Muscle layer of duodenum (tissue), 2 donors: ENCODE data around the gene CEP135.
"Not testable (repeated sequence)": the region's sequence is repeated elsewhere in the genome, so short reads cannot be mapped to it uniquely, and the experiment has no call there.

Experiments
- H3K27ac ChIP-seq: one replicate; pipeline ENCODE4 v1.7.0; 2013; ENCODE audit warnings: mild to moderate bottlenecking, low read length
- H3K27me3 ChIP-seq: one replicate; pipeline ENCODE4 v1.7.0; 2013; ENCODE audit warnings: low read depth, mild to moderate bottlenecking, control low read depth, low read length
- H3K36me3 ChIP-seq, 2 donors: one replicate each; pipeline ENCODE4 v1.7.0; 2013; ENCODE audit warnings: low read length in 2 of 2, control low read depth in 1 of 2, mild to moderate bottlenecking in 1 of 2; ENCODE audit not compliant: insufficient read depth in 2 of 2, control insufficient read depth in 1 of 2
- H3K4me1 ChIP-seq, 2 donors: one replicate each; pipeline ENCODE4 v1.7.0; 2013; ENCODE audit warnings: low read length in 2 of 2, mild to moderate bottlenecking in 2 of 2, control low read depth in 1 of 2, moderate library complexity in 1 of 2; ENCODE audit not compliant: insufficient read depth in 2 of 2, control insufficient read depth in 1 of 2
- H3K4me3 ChIP-seq, 2 donors: one replicate each; pipeline ENCODE4 v1.7.0; 2013; ENCODE audit warnings: low read length in 2 of 2, low read depth in 1 of 2, mild to moderate bottlenecking in 1 of 2
- H3K9me3 ChIP-seq, 2 donors: one replicate each; pipeline ENCODE4 v1.7.0; 2013; ENCODE audit warnings: low read length in 2 of 2, control low read depth in 1 of 2, mild to moderate bottlenecking in 1 of 2; ENCODE audit not compliant: control insufficient read depth in 1 of 2
- donor health status: healthy.

The CEP135 gene

GRCh38 chr4:55941881-55942396, 6.8 kb upstream of the CEP135 start:
- no peak overlapping the region for H3K27ac ChIP-seq

GRCh38 chr4:55947254-55947882, 1.4 kb upstream of the CEP135 start:
- Histone ChIP-seq H3K9me3 (no peaks in the 10 kb centered on the region), H3K36me3 (peaks cover 0 to 4% of the 10 kb centered on the region in 2 donors), H3K4me1 (peaks cover 11 to 19% of the 10 kb centered on the region in 2 donors), H3K4me3 (peak overlapping the region; percentile 69 to 89), H3K27ac (peak overlapping the region; percentile 87), H3K27me3 (no peaks in the 10 kb centered on the region)

More at GRCh38 chr4:55941881-55942396, 6.8 kb upstream of the CEP135 start:
- no peaks in the 10 kb centered on the region for H3K4me1 ChIP-seq
- no peaks in the 10 kb centered on the region for H3K27me3 ChIP-seq
- H3K4me3 ChIP-seq = no peak overlapping the region
- peaks cover 0 to 8% of the 10 kb centered on the region in 2 donors for H3K9me3 ChIP-seq
- no peaks in the 10 kb centered on the region for H3K36me3 ChIP-seq

GRCh38 chr4:55947912-55948725, 626 bp upstream of the CEP135 start:
- no peaks in the 10 kb centered on the region for H3K9me3 ChIP-seq
- peaks cover 0 to 5% of the 10 kb centered on the region in 2 donors for H3K36me3 ChIP-seq
- peak overlapping the region; percentile 87 for H3K27ac ChIP-seq
- peaks cover 11 to 19% of the 10 kb centered on the region in 2 donors for H3K4me1 ChIP-seq
- peak overlapping the region; percentile 69 to 89 for H3K4me3 ChIP-seq
- H3K27me3 ChIP-seq = no peaks in the 10 kb centered on the region

- peaks cover 11 to 19% of the 10 kb centered on the region in 2 donors for H3K4me1 ChIP-seq
- peak overlapping the region; percentile 82 for H3K27ac ChIP-seq
- peak overlapping the region; percentile 69 to 89 for H3K4me3 ChIP-seq
- H3K27me3 ChIP-seq = no peaks in the 10 kb centered on the region
- H3K36me3 ChIP-seq = peaks cover 0 to 7% of the 10 kb centered on the region in 2 donors
- no peaks in the 10 kb centered on the region for H3K9me3 ChIP-seq
Observed at GRCh38 chr4:55949482-55949802, 697 bp downstream of the CEP135 start.

- Histone ChIP-seq H3K27ac (no peak overlapping the region), H3K9me3 (no peaks in the 10 kb centered on the region), H3K4me3 (no peak overlapping the region), H3K4me1 (peaks cover 11 to 19% of the 10 kb centered on the region in 2 donors), H3K36me3 (peaks cover 14 to 17% of the 10 kb centered on the region in 2 donors), H3K27me3 (no peaks in the 10 kb centered on the region)
Observed at GRCh38 chr4:55951191-55951922, 2.6 kb downstream of the CEP135 start.

GRCh38 chr4:55955710-55956109, 7.0 kb downstream of the CEP135 start:
- H3K27me3 ChIP-seq = no peaks in the 10 kb centered on the region
- H3K9me3 ChIP-seq = no peaks in the 10 kb centered on the region
- H3K4me1 ChIP-seq = no peaks in the 10 kb centered on the region
- no peak overlapping the region for H3K27ac ChIP-seq
- peaks cover 20 to 39% of the 10 kb centered on the region in 2 donors for H3K36me3 ChIP-seq
- no peak overlapping the region for H3K4me3 ChIP-seq

GRCh38 chr4:55959655-55960054, 10.9 kb downstream of the CEP135 start:
- no peaks in the 10 kb centered on the region for H3K27me3 ChIP-seq
- H3K4me1 ChIP-seq = no peaks in the 10 kb centered on the region
- H3K27ac ChIP-seq = no peak overlapping the region
- H3K9me3 ChIP-seq = no peaks in the 10 kb centered on the region
- no peak overlapping the region for H3K4me3 ChIP-seq
- H3K36me3 ChIP-seq = peaks cover 25 to 41% of the 10 kb centered on the region in 2 donors

- Histone ChIP-seq H3K36me3 (peaks cover 5 to 18% of the 10 kb centered on the region in 2 donors), H3K4me1 (no peaks in the 10 kb centered on the region), H3K27ac (no peak overlapping the region), H3K4me3 (no peak overlapping the region), H3K27me3 (no peaks in the 10 kb centered on the region), H3K9me3 (no peaks in the 10 kb centered on the region)
Observed at GRCh38 chr4:55964046-55964445, 15.3 kb downstream of the CEP135 start.

GRCh38 chr4:55965585-55965984, 16.8 kb downstream of the CEP135 start:
- H3K27me3 ChIP-seq = no peaks in the 10 kb centered on the region
- peaks cover 5 to 11% of the 10 kb centered on the region in 2 donors for H3K36me3 ChIP-seq
- no peak overlapping the region for H3K4me3 ChIP-seq

GRCh38 chr4:55966324-55966723, 17.6 kb downstream of the CEP135 start:
- H3K4me1 ChIP-seq, H3K4me3 ChIP-seq, H3K27ac ChIP-seq, H3K9me3 ChIP-seq, H3K27me3 ChIP-seq: not testable (repeated sequence)
- H3K36me3 ChIP-seq = peaks cover 5 to 11% of the 10 kb centered on the region in 2 donors

More at GRCh38 chr4:55965585-55965984, 16.8 kb downstream of the CEP135 start:
- no peaks in the 10 kb centered on the region for H3K9me3 ChIP-seq
- no peaks in the 10 kb centered on the region for H3K4me1 ChIP-seq
- H3K27ac ChIP-seq = no peak overlapping the region

- no peak overlapping the region for H3K27ac ChIP-seq
- peaks cover 5 to 15% of the 10 kb centered on the region in 2 donors for H3K36me3 ChIP-seq
- H3K27me3 ChIP-seq = no peaks in the 10 kb centered on the region
- no peak overlapping the region for H3K4me3 ChIP-seq
- no peaks in the 10 kb centered on the region for H3K4me1 ChIP-seq
- no peaks in the 10 kb centered on the region for H3K9me3 ChIP-seq
Observed at GRCh38 chr4:55967376-55967775, 18.6 kb downstream of the CEP135 start.
